Skin epidermis (tissue), 12 donors: Measurements from ENCODE around the gene LRBA.
"Not testable (repeated sequence)": the region's sequence is repeated elsewhere in the genome, so short reads cannot be mapped to it uniquely, and the experiment has no call there.

ENCODE experiments used
- H3K27ac ChIP-seq, 21 experiments: fragments of 200-600 bp; sonication (generic) in 11 of 21; one replicate each; pipeline ENCODE4 v1.5.0; 2020; ENCODE audit warnings: mild to moderate bottlenecking in 3 of 21, inconsistent platforms in 2 of 21, moderate library complexity in 2 of 21
- H3K4me3 ChIP-seq, 7 experiments: fragments of 200-600 bp; sonication (generic) in 2 of 7; one replicate each; pipeline ENCODE4 v1.5.0; 2020; ENCODE audit warnings: inconsistent platforms in 2 of 7, mild to moderate bottlenecking in 2 of 7, moderate library complexity in 1 of 7

LRBA gene

GRCh38 chr4:150949943-150950342, 65.1 kb downstream of the LRBA start:
- no peak overlapping the region for H3K27ac ChIP-seq

DNA sequence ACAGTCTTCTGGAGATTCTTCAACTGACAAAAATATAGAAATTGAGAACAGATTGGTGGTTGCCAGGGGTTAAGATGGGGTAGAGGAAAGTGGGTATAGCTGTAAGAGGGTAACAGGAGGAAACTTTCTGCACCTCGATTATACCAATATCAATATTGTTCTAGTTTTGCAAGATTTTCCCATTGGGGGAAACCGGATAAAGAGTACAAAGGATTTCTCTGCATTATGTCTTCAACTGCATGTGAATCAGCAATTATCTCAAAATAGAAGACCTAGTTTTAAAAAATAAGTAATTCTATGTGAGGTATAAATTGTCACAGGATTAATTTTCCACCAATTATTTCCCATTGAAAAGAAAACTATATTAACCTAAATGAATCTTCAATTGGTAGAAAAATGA, 65.7 kb downstream of the LRBA start:
- Histone ChIP-seq H3K4me3 (no peak overlapping the region), H3K27ac (no peak overlapping the region)

More at GRCh38 chr4:150949943-150950342, 65.1 kb downstream of the LRBA start:
- H3K4me3 ChIP-seq, result no peak overlapping the region

DNA sequence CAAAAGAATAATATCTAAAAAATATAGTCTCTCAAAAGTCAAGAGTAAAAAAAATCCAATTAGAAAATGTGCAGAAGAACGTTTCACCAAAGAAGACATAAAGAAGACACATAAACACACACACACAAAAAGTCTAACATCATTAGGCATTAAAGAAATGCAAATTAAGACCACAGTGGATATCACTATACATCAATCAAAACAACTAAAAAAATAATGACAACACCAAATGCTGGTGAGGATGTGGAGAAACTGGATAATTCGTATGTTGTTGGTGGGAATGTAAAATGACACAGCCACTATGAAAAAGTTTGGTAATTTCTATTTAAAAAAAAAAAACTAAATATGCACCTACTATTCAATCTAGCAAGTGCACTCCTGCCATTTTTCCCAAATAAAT, 66.4 kb downstream of the LRBA start:
- Histone ChIP-seq H3K4me3 (no peak overlapping the region), H3K27ac (no peak overlapping the region)

DNA sequence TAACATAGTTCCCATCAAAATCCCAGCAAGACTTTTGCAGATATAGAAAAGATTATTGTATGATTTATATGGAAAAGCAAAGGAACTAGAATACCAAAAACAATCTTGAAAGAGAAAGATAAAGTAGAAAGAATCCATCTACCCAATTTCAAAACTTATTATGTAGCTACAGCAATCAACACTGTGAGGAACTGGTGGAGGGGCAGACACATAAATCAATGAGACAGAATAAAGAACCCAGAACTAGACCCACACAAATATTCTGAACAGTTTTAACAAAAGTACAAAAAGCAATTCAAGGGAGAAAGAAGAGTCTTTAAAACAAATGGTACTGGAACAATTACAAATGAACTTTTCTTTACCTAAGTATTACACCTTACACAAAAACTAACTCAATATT, 67.0 kb downstream of the LRBA start:
- no peak overlapping the region for H3K27ac ChIP-seq
- H3K4me3 ChIP-seq, result no peak overlapping the region

GRCh38 chr4:150944660-150945059, 70.4 kb downstream of the LRBA start:
- Histone ChIP-seq H3K27ac (no peak overlapping the region), H3K4me3 (no peak overlapping the region)

DNA sequence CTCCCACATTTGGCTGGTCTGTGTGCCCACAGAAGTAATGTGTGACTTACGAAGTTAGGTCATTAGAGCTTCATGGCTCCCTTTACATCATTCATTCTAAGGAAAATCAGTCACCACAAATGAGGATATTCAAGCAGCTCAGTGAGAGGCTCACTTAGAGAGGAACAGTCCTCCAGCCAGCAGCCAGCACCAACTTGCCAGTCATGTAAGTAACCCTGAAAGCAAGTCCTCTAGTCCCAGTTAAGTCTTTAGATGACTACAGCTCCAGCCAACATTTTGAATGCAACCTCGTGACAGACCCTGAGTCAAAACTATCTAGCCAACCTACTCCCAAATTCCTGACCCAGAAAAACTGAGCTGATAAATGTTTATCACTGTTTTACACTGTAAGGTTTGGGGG, 71.3 kb downstream of the LRBA start:
- Histone ChIP-seq H3K27ac (no peak overlapping the region), H3K4me3 (no peak overlapping the region)

- Histone ChIP-seq H3K27ac (no peak overlapping the region), H3K4me3 (no peak overlapping the region)
Measured at GRCh38 chr4:150943126-150943525, 72.0 kb downstream of the LRBA start.

GRCh38 chr4:150942539-150942938, 72.5 kb downstream of the LRBA start:
- Histone ChIP-seq H3K4me3 (no peak overlapping the region), H3K27ac (no peak overlapping the region)

- H3K4me3 ChIP-seq, result no peak overlapping the region
- H3K27ac ChIP-seq, result no peak overlapping the region
Measured at GRCh38 chr4:150940123-150940522, 75.0 kb downstream of the LRBA start.

DNA sequence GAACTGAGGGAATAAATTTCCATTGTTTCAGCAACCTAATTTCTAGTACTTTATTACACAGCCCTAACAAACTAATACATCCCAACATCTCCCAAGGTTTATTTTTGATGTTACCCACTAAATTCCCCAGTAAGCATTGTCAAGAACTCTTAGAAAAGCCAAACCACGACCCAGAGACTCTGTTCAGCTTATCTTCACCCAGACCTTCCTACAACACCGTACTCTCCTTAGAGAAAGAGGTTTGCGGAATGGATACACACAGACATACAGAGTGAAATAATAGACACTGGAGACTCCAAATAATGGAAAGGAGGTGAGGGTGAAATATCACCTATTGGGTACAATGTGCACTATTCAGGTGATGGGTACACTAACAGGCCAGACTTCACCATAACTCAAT, 75.6 kb downstream of the LRBA start:
- H3K4me3 ChIP-seq, result no peak overlapping the region

GRCh38 chr4:150938873-150939499, 76.1 kb downstream of the LRBA start:
- H3K27ac ChIP-seq, result no peak overlapping the region

More for the DNA sequence above, 75.6 kb downstream of the LRBA start:
- no peak overlapping the region for H3K27ac ChIP-seq

DNA sequence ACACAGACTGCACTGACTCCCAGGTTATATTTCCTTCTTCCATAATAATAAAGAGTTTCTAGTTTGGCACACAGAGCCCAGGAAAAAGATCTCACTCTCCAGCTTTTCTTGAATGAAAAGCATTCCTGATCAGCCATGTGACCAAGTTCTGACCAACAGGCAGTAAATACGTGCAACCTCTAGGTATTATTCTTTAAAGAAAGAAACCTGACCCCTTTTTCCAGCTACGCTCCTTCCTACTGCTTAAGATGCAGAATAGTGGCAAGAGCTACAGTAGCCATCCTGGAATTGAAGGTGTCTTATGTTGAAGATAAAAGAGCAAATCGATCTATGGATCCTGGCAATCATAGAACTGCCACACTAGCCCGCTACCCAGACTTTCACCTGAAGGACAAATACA, 76.7 kb downstream of the LRBA start:
- Histone ChIP-seq H3K27ac (no peak overlapping the region), H3K4me3 (no peak overlapping the region)

More at GRCh38 chr4:150938873-150939499, 76.1 kb downstream of the LRBA start:
- no peak overlapping the region for H3K4me3 ChIP-seq

- no peak overlapping the region for H3K27ac ChIP-seq
- no peak overlapping the region for H3K4me3 ChIP-seq
Measured at GRCh38 chr4:150934022-150934421, 81.1 kb downstream of the LRBA start.

DNA sequence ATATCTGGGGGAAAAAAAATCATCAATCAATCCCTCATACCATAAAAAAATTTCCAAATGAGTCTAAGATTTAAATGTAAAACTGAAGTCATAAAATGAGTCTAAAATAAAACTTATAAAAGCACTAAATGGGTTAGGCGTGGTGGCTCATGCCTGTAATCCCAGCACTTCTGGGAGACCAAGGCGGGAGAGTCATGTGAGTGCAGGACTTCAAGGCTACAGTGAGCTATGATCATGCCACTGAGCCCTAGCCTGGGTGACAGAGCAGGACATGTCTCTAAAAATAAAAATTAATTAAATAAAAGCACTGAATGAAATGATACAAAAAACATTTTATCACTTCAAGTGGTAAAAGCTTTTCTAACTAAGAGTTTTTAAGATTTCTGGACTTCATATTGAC, 83.3 kb downstream of the LRBA start:
- H3K27ac ChIP-seq, result no peak overlapping the region
- H3K4me3 ChIP-seq, result no peak overlapping the region

DNA sequence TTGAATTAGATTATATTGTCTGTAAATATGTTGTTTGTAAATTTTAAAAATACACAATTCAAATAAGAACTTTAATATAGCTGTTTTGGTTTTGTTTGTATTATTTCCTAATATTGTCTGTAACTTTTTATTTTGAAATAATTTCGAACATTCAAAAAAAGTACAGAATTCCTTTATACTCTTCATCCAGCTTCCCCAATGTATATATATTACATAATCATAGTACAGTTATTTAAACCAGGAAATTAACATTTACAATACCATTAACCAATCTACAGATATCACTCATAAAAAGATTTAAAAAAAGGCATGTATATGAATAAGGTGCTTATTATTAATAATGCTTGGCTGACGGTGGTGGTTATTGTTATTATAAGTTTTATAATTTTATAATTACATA, 84.1 kb downstream of the LRBA start:
- no peak overlapping the region for H3K4me3 ChIP-seq
- H3K27ac ChIP-seq, result no peak overlapping the region

- H3K4me3 ChIP-seq, result no peak overlapping the region
- no peak overlapping the region for H3K27ac ChIP-seq
Measured at GRCh38 chr4:150923945-150924344, 91.1 kb downstream of the LRBA start.

DNA sequence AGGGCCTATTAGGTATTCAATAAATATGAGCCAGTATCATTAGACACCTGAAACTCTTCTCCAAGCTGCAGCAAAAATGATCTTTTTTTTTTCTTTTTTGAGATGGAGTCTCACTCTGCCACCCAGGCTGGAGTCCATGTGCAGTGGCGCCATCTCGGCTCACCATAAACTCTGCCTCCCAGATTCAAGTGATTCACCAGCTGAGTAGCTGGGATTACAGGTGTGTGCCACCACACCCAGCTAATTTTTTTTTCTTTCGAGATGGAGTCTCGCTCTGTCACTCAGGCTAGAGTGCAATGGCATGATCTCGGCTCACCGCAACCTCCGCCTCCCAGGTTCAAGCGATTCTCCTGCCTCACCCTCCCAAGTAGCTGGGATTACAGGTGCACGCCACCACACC, 93.6 kb downstream of the LRBA start:
- H3K4me3 ChIP-seq, H3K27ac ChIP-seq: not testable (repeated sequence)

- not testable (repeated sequence) for H3K27ac ChIP-seq, H3K4me3 ChIP-seq
Measured at GRCh38 chr4:150918562-150918961, 96.5 kb downstream of the LRBA start.

DNA sequence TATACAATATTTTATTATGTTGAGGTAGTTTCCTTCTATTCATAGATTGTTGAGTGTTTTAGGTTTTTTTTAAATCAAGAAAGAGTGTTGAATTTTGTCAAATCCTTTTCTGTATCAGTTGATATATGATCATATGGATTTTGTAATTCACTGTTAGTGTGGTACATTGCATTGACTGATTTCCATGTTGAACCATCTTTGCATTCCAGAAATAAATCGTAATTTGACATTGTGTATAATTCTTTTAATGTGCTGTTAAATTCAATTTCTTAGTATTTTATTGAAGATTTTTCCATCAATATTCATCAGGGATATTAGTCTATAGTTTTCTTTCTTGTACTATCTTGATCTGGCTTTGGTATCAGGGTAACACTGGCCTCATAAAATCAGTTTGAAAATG, 103.8 kb downstream of the LRBA start:
- no peak overlapping the region for H3K4me3 ChIP-seq
- H3K27ac ChIP-seq, result no peak overlapping the region

GRCh38 chr4:150909116-150909515, 106.0 kb downstream of the LRBA start:
- no peak overlapping the region for H3K4me3 ChIP-seq
- H3K27ac ChIP-seq, result no peak overlapping the region

DNA sequence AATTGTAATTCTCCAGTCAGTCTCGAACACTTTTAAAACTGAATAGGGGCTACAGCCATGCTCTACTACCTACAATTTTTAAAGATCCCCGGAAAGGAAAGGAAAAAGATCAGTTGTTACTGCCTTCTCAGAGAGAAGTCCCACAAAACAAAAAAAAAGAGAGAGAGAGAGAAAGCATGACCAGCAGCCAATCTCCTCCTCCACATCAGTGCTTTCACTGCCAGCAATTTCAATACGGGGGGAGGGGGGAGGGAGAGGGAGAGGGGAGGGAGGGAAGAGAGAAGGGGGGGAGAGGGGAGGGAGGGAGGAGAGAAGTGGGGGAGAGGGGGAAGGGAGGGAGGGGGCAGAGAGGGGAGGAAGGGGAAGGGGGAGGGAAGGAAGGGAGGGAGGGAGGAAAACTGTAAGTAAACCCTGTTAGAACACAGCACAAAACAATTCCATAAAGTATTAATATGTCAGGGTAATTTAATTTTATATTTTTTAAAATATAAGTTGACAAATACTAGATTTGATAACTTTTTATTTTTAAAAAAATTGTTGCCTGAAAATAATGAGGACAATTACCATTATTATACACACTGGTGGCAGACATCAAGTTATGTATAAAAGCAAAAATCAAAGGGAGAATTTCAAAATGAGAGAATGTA, 108.0 kb downstream of the LRBA start:
- Histone ChIP-seq H3K27ac (no peak overlapping the region), H3K4me3 (no peak overlapping the region)

GRCh38 chr4:150904671-150905070, 110.4 kb downstream of the LRBA start:
- Histone ChIP-seq H3K4me3 (no peak overlapping the region), H3K27ac (no peak overlapping the region)
